Erythroblast (primary cell): ENCODE measurements around the gene PAOX.

Source experiments
- GATA1 ChIP-seq: IDR thresholded peaks from 2 replicates; pipeline ENCODE4 v1.6.1; 2011; ENCODE audit warnings: low read depth, mild to moderate bottlenecking, control low read depth, low read length, moderate library complexity
- POLR2A ChIP-seq: IDR thresholded peaks from 2 replicates; pipeline ENCODE4 v1.6.1; 2011; ENCODE audit warnings: mild to moderate bottlenecking, low read length

DNA sequence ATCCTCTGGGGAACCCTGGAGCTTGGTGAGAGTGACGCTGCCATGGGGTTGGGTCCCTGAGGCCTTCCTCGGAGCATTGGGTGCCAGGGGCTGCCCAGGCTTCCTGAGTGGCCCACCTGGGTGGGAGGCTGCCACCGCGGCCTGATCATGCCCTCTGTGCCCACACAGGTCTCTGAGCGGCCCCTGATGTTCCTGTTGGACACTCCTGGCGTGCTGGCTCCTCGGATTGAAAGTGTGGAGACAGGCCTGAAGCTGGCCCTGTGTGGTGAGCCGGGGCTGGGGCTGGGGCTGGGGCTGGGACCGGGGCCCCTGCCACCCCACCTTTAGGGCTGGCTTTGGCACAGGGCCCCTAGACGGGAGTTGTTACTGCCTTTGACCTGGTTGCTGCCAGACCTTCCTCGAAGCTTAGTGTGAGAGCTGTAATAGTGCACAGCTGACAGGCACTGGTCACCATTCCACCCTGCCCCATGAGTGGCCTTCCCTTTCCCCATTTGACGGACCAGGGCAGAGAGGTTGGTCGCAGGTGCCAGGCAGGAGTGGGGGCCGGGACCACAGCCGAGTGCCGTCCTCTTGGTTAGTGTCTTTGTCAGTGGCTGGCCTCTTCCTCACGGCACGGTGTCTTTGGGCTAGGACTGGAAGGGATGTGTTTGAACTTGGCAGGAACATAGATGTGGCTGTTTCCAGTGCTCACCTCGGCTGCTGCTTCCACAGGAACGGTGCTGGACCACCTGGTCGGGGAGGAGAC is 23.1 kb downstream of the PAOX start:
- TF ChIP-seq POLR2A (no peak), GATA1 (no peak)
